ENCODE results near the gene TPSB2.

Gene TPSB2

DNA sequence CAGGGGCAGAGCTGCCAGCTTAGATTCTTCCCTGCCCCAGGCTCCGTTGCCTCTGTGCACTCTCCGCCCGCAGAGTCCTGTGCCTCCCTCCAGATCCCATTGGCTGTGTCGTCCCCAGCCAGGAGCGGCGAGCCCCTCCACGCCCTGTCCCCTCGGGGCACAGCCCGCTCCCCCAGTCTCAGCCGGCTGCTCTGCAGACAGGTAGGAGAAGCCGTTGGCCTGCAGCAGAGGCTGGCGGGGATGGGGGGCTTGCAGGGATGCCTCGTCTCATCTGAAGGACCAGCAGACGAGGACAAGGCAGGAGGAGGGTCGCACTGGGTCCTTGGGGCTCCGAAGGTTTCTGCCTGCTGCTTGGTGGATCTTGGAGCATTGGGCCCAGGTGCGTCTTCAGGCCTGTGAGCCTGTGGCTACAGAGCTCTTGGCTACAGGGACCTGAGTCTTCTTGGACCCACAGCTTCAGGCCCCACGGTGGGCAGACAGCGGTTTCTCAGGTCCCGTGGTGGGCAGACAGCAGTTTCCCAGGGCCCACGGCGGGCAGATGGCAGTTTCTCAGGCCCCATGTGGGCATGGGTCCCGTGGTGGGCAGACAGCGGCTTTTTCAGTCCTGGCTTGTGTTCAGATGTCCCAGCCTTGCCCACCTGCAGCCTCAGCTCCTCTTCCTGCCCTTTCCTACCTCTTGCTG lies 10.9 kb downstream of the TPSB2 start:
- no peak for DNase-seq

- DNase-seq: no peak
These were observed 11.7 kb downstream of the TPSB2 start for GRCh38 chr16:1218061-1218929.

DNA sequence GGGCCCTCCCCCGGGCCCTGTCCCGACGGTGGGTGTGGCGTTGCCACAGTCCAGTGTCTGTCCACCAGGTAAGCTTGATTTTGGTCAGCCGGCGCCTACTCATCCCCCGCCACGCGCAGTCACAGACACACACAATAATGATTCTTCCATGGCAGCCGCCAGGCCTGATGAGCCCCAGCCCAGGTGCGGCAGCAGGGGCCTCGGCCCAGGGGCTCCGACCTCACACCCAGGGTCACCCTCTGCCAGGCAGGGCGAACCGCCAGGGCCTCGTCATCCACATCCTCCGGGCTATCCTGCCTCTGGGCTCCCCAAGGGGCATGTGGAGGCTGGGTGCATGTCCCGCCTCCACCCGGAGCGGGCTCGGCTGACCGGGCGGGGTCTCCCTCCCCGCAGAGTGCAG lies 12.5 kb downstream of the TPSB2 start:
- DNase-seq: no peak

- no peak for DNase-seq
These were observed 13.1 kb downstream of the TPSB2 start for GRCh38 chr16:1216681-1217400.

- DNase-seq: no peak
These were observed 13.7 kb downstream of the TPSB2 start for GRCh38 chr16:1216296-1216619.

DNA sequence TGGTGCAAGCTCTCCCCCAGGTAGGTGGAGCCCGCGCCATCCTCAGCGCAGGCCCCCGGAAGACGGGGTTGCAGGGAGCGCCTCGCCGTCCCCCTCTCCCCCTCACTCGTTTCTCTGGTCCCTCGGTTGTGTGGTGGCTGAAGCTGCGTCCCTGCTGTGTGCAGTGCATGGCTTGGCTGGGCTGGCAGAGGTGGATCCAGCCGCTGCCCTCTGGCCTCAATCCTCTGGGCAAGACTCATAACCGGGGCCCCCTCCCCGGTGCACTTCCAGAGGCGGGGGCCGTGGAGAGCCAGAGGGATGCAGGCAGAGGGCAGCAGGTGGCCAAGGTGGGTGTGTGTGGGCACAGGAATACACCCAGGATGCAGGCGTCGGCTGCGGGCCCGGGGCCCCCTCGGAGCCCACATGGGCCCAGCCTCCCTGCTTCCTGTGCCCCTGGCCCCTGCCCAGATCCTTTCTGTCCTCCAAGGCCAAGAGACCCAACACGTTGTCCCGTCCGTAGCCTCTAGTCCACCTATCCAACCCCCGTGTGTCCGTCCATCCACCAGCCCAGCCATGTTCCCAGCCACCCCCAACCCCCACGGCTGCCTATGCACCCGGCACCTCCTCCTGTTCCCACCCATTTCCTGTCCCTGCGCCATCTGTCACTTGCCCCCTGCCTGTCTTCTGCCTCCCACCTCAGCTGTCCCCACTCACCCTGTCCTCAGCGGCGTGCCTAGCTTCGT lies 14.2 kb downstream of the TPSB2 start:
- DNase-seq: no peak

DNA sequence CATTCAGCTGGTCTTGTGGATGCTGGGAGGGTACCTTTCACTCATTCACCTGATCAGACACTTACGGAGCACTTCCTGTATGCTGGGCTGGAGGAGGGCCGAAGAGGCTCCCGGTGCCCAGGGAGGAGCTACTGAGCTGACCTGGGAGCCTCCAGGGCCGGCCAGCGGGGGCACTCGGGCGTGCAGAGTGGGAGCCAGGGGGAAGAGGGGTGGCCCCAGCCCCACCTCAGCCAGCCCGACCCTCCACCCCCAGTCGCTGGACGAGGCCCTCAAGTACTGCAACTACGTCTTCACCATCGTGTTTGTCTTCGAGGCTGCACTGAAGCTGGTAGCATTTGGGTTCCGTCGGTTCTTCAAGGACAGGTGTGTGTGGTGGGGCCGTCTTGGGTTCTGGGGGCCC lies 15.3 kb downstream of the TPSB2 start:
- DNase-seq: no peak

- no peak for DNase-seq
These were observed 16.1 kb downstream of the TPSB2 start for GRCh38 chr16:1213796-1214372.

GRCh38 chr16:1213231-1213630 lies 16.8 kb downstream of the TPSB2 start:
- DNase-seq: no peak

- no peak for DNase-seq
These were observed 17.3 kb downstream of the TPSB2 start for GRCh38 chr16:1212616-1213194.

GRCh38 chr16:1211451-1212268 lies 18.3 kb downstream of the TPSB2 start:
- DNase-seq: no peak

GRCh38 chr16:1210461-1210860 lies 19.5 kb downstream of the TPSB2 start:
- DNase-seq: no peak

DNA sequence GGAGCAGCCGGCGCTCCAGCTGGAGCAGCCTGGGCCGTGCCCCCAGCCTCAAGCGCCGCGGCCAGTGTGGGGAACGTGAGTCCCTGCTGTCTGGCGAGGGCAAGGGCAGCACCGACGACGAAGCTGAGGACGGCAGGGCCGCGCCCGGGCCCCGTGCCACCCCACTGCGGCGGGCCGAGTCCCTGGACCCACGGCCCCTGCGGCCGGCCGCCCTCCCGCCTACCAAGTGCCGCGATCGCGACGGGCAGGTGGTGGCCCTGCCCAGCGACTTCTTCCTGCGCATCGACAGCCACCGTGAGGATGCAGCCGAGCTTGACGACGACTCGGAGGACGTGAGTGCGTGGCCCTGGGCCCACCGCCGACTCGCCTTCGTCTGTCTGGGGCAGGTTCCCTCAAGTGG lies 20.9 kb downstream of the TPSB2 start:
- no peak for DNase-seq

- no peak for DNase-seq
These were observed 21.6 kb downstream of the TPSB2 start for GRCh38 chr16:1208239-1208830.

GRCh38 chr16:1206786-1207185 lies 23.2 kb downstream of the TPSB2 start:
- no peak for DNase-seq

GRCh38 chr16:1206326-1206725 lies 23.7 kb downstream of the TPSB2 start:
- no peak for DNase-seq

GRCh38 chr16:1204933-1205332 lies 25.1 kb downstream of the TPSB2 start:
- no peak for DNase-seq

DNA sequence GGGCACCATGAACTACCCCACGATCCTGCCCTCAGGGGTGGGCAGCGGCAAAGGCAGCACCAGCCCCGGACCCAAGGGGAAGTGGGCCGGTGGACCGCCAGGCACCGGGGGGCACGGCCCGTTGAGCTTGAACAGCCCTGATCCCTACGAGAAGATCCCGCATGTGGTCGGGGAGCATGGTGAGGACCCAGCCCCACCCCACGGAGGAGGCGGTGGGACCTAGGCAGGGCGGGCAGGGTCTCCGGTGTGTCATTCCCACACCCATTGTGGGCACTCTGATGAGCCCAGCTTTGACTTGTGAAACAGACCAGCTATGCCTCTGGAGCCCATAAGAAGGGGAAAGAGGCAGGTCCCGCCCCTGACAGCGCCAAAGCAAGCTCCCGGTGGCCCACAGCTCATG lies 27.7 kb downstream of the TPSB2 start:
- DNase-seq: no peak

GRCh38 chr16:1201444-1201843 lies 28.5 kb downstream of the TPSB2 start:
- DNase-seq: no peak

DNA sequence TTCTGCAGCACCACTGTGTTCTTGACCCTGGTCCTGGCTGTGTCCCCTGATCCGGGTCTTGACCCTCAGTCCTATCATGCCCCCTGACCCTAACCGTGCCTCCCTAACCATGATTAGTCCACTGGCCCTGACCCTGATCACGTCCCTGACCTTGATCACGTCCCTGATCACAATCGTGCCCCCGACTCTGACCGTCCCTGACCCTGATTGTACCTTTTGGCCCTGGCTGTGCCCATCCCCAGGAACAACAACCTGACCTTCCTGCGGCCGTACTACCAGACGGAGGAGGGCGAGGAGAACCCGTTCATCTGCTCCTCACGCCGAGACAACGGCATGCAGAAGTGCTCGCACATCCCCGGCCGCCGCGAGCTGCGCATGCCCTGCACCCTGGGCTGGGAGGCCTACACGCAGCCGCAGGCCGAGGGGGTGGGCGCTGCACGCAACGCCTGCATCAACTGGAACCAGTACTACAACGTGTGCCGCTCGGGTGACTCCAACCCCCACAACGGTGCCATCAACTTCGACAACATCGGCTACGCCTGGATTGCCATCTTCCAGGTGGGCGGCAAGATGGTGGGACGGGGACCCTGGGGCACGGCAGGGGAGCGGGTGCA lies 29.9 kb downstream of the TPSB2 start:
- no peak for DNase-seq
